ENCODE measurements around the gene ELF4.

- no peak for TF ChIP-seq USF1 (IDR thresholded peaks at IDR 0.05; ENCODE audit: borderline replicate concordance, extremely low read length, insufficient read depth, low read depth, low read length)
- no peak for TF ChIP-seq EZH2 (IDR thresholded peaks at IDR 0.05; ENCODE audit: borderline replicate concordance, control insufficient read depth, low read depth, low read length)
- TF ChIP-seq POLR2A (IDR thresholded peaks at IDR 0.05; ENCODE audit: low read depth, low read length) = no peak
- TF ChIP-seq POLR2AphosphoS5 (IDR thresholded peaks at IDR 0.05; ENCODE audit: low read length) = no peak
- TF ChIP-seq BHLHE40 (IDR thresholded peaks at IDR 0.05; ENCODE audit: borderline replicate concordance in 1 of 2, low read depth in 2 of 2, low read length in 1 of 2) = no peak
- no peak for TF ChIP-seq CTCF (IDR thresholded peaks at IDR 0.05 in 2 of 3, conservative IDR thresholded peaks at IDR 0.05 in 1 of 3; ENCODE audit: control insufficient read depth in 2 of 3, extremely low read depth in 1 of 3, insufficient read depth in 1 of 3, low read depth in 3 of 3, low read length in 3 of 3)
- TF ChIP-seq CEBPB (IDR thresholded peaks at IDR 0.05; ENCODE audit: borderline replicate concordance in 1 of 2, low read depth in 2 of 2, low read length in 2 of 2) = no peak
- TF ChIP-seq NFYB (IDR thresholded peaks at IDR 0.05; ENCODE audit: insufficient read depth, low read depth, low read length) = no peak
- TF ChIP-seq MEF2A (IDR thresholded peaks at IDR 0.05; ENCODE audit: insufficient read depth, low read depth, low read length) = no peak
- no peak for TF ChIP-seq ZNF274 (IDR thresholded peaks at IDR 0.05; ENCODE audit: insufficient read depth, insufficient read length)
- TF ChIP-seq FOXM1 (IDR thresholded peaks at IDR 0.05; ENCODE audit: low read depth, low read length) = no peak
- no peak for TF ChIP-seq ZBTB33 (IDR thresholded peaks at IDR 0.05)
Observed at GRCh38 chrX:130109429-130110378, 593 bp downstream of the ELF4 start.

Data from GM12878 (cell line).